Peyer's patch (tissue), 4 donors: ENCODE data around the gene CHAC1.
A peak's percentile ranks its signal among the peaks of the same experiment; 100 is the strongest.

Source experiments
- POLR2A ChIP-seq, 2 donors: fragments of 450-650 bp; IDR thresholded peaks; one replicate each; pipeline ENCODE4 v1.5.1; 2017; ENCODE audit warnings: antibody characterized with exemption in 2 of 2, mild to moderate bottlenecking in 2 of 2, moderate library complexity in 2 of 2
- TF ChIP-seq, protein P1 (sequence below), 6 experiments: fragments of 450-650 bp in 4 of 6; fragments of 200-600 bp in 2 of 6; sonication (generic) in 1 of 6; IDR thresholded peaks; one replicate each; pipeline ENCODE4 v1.5.1; 2017 to 2019; ENCODE audit warnings: antibody characterized with exemption in 6 of 6, mild to moderate bottlenecking in 3 of 6, moderate library complexity in 1 of 6

DNA sequence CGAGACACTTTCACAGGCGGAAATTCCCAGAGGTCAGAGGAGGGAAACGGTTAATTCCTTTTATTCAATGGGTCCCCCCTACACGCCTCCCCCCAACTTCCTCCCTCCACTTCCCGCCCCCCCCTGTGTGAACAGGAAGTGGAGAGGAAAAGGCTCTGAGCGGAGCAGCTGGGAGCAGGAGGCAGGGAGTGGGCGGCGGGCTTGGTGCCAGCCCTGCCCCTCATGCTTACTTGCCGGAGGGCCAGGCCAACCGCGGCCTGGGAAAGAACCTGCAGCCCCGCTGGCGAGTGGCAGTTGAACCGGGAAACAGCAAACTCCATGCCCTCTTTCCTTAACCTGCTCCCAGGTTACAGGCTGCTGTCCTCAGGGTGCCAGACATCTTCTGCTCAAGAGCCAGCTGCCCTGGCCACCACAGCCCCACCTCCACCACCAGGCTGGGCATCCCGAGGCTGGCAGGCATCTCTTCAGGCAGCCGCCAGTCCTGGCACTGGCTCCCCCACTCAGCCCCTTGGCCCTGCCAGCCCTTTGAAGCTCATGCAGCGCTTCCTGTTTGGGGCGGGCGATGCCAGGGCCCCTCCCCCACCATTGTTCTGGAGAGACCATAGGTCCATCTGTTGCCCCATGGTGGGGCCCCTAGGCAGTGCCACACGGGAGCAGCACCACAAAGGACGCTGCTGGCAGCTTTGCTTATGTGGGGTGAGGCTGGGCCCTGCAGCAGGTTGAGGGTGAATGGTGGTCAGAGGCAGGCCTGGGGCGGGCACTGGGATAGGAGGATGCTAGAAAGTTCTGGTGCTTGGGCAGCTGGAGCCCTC is 46.1 kb upstream of the CHAC1 start:
- TF ChIP-seq, protein P1, sequence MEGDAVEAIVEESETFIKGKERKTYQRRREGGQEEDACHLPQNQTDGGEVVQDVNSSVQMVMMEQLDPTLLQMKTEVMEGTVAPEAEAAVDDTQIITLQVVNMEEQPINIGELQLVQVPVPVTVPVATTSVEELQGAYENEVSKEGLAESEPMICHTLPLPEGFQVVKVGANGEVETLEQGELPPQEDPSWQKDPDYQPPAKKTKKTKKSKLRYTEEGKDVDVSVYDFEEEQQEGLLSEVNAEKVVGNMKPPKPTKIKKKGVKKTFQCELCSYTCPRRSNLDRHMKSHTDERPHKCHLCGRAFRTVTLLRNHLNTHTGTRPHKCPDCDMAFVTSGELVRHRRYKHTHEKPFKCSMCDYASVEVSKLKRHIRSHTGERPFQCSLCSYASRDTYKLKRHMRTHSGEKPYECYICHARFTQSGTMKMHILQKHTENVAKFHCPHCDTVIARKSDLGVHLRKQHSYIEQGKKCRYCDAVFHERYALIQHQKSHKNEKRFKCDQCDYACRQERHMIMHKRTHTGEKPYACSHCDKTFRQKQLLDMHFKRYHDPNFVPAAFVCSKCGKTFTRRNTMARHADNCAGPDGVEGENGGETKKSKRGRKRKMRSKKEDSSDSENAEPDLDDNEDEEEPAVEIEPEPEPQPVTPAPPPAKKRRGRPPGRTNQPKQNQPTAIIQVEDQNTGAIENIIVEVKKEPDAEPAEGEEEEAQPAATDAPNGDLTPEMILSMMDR (IDR thresholded peaks at IDR 0.05), result peak in 1 of 6 experiments; percentile 15
- TF ChIP-seq POLR2A (IDR thresholded peaks at IDR 0.05), result peak; percentile 49 to 56
